ENCODE results near the gene MCF2.

The MCF2 gene

GRCh38 chrX:139560221-139560620 lies 147.7 kb downstream of the MCF2 start:
- Histone ChIP-seq H3K4me1 (ENCODE audit: control extremely low read depth in 1 of 4, control insufficient read depth in 4 of 4, insufficient read depth in 4 of 4, low read length in 3 of 4) (peaks cover 0 to 12% (median 7%) of the 10 kb centered on the region in 4 experiments), H3K9me3 (ENCODE audit: control extremely low read depth in 1 of 5, control insufficient read depth in 4 of 5, insufficient read depth in 2 of 5, low read depth in 1 of 5, low read length in 4 of 5) (no peaks in the 10 kb centered on the region), H3K4me3 (ENCODE audit: control insufficient read depth in 1 of 7, extremely low read depth in 1 of 7, insufficient read depth in 4 of 7, low read depth in 2 of 7, low read length in 6 of 7) (no peak overlapping the region), H3K27ac (ENCODE audit: insufficient read depth in 1 of 2, low read depth in 1 of 2, low read length in 2 of 2, poor library complexity in 1 of 2, severe bottlenecking in 2 of 2) (no peak overlapping the region), H3K36me3 (ENCODE audit: control insufficient read depth in 4 of 4, insufficient read depth in 4 of 4, low read length in 3 of 4) (no peaks in the 10 kb centered on the region), H3K27me3 (replicated peaks in 2 of 5; ENCODE audit: control insufficient read depth in 4 of 5, insufficient read depth in 5 of 5, low read length in 4 of 5) (peaks cover 0 to 2% (median 0%) of the 10 kb centered on the region in 5 experiments)
- ChIA-PET CTCF (interaction anchor here (0.5 to 2.1 kb wide), 10 partner anchors 83 to 786 kb away, joined by 3 to 7 read pairs (median 4); no protein-coding TSS in a partner anchor), POLR2A (no interaction called here)
- DNase-seq, result no peak

GRCh38 chrX:139559383-139560042 lies 148.5 kb downstream of the MCF2 start:
- ChIA-PET CTCF (interaction anchor here (1.0 to 2.1 kb wide), 9 partner anchors 82 to 785 kb away, joined by 3 to 7 read pairs (median 4); no protein-coding TSS in a partner anchor), POLR2A (no interaction called here)
- peaks cover 0 to 4% (median 0%) of the 10 kb centered on the region in 5 experiments for H3K27me3 ChIP-seq (replicated peaks in 2 of 5; ENCODE audit: control insufficient read depth in 4 of 5, insufficient read depth in 5 of 5, low read length in 4 of 5)
- WGBS (ENCODE audit: insufficient coverage), result 30% methylated on average over 6 of the region's 9 CpGs
- H3K36me3 ChIP-seq (ENCODE audit: control insufficient read depth in 4 of 4, insufficient read depth in 4 of 4, low read length in 3 of 4), result no peaks in the 10 kb centered on the region
- H3K27ac ChIP-seq (ENCODE audit: insufficient read depth in 1 of 2, low read depth in 1 of 2, low read length in 2 of 2, poor library complexity in 1 of 2, severe bottlenecking in 2 of 2), result no peak overlapping the region
- H3K4me3 ChIP-seq (ENCODE audit: control insufficient read depth in 1 of 7, extremely low read depth in 1 of 7, insufficient read depth in 4 of 7, low read depth in 2 of 7, low read length in 6 of 7), result no peak overlapping the region
- DNase-seq, result peak; percentile 69 to 85 (median 78)
- H3K4me1 ChIP-seq (ENCODE audit: control extremely low read depth in 1 of 4, control insufficient read depth in 4 of 4, insufficient read depth in 4 of 4, low read length in 3 of 4), result peaks cover 5 to 20% (median 14%) of the 10 kb centered on the region in 4 experiments
- no peaks in the 10 kb centered on the region for H3K9me3 ChIP-seq (ENCODE audit: control extremely low read depth in 1 of 5, control insufficient read depth in 4 of 5, insufficient read depth in 2 of 5, low read depth in 1 of 5, low read length in 4 of 5)

GRCh38 chrX:139554991-139555675 lies 152.8 kb downstream of the MCF2 start:
- ChIA-PET CTCF (interaction anchor here (0.9 to 1.4 kb wide), 3 partner anchors 72 to 360 kb away, joined by 3 read pairs; no protein-coding TSS in a partner anchor), POLR2A (no interaction called here)
- Histone ChIP-seq H3K27me3 (replicated peaks in 2 of 5; ENCODE audit: control insufficient read depth in 4 of 5, insufficient read depth in 5 of 5, low read length in 4 of 5) (peaks cover 0 to 4% (median 0%) of the 10 kb centered on the region in 5 experiments), H3K9me3 (ENCODE audit: control extremely low read depth in 1 of 5, control insufficient read depth in 4 of 5, insufficient read depth in 2 of 5, low read depth in 1 of 5, low read length in 4 of 5) (no peaks in the 10 kb centered on the region), H3K4me3 (ENCODE audit: control insufficient read depth in 1 of 7, extremely low read depth in 1 of 7, insufficient read depth in 4 of 7, low read depth in 2 of 7, low read length in 6 of 7) (peak overlapping the region in 2 of 7 experiments; percentile 19 to 42), H3K27ac (ENCODE audit: insufficient read depth in 1 of 2, low read depth in 1 of 2, low read length in 2 of 2, poor library complexity in 1 of 2, severe bottlenecking in 2 of 2) (no peak overlapping the region), H3K4me1 (ENCODE audit: control extremely low read depth in 1 of 4, control insufficient read depth in 4 of 4, insufficient read depth in 4 of 4, low read length in 3 of 4) (peaks cover 5 to 24% (median 21%) of the 10 kb centered on the region in 4 experiments), H3K36me3 (ENCODE audit: control insufficient read depth in 4 of 4, insufficient read depth in 4 of 4, low read length in 3 of 4) (no peaks in the 10 kb centered on the region)
- no peak for DNase-seq
- 51% methylated on average over 23 of the region's 26 CpGs for WGBS (ENCODE audit: insufficient coverage)

- Histone ChIP-seq H3K9me3 (ENCODE audit: control extremely low read depth in 1 of 5, control insufficient read depth in 4 of 5, insufficient read depth in 2 of 5, low read depth in 1 of 5, low read length in 4 of 5) (no peaks in the 10 kb centered on the region), H3K36me3 (ENCODE audit: control insufficient read depth in 4 of 4, insufficient read depth in 4 of 4, low read length in 3 of 4) (no peaks in the 10 kb centered on the region), H3K4me1 (ENCODE audit: control extremely low read depth in 1 of 4, control insufficient read depth in 4 of 4, insufficient read depth in 4 of 4, low read length in 3 of 4) (peaks cover 5 to 24% (median 21%) of the 10 kb centered on the region in 4 experiments), H3K27ac (ENCODE audit: insufficient read depth in 1 of 2, low read depth in 1 of 2, low read length in 2 of 2, poor library complexity in 1 of 2, severe bottlenecking in 2 of 2) (no peak overlapping the region), H3K4me3 (ENCODE audit: control insufficient read depth in 1 of 7, extremely low read depth in 1 of 7, insufficient read depth in 4 of 7, low read depth in 2 of 7, low read length in 6 of 7) (peak overlapping the region in 2 of 7 experiments; percentile 10 to 16), H3K27me3 (replicated peaks in 2 of 5; ENCODE audit: control insufficient read depth in 4 of 5, insufficient read depth in 5 of 5, low read length in 4 of 5) (peaks cover 0 to 4% (median 0%) of the 10 kb centered on the region in 5 experiments)
- CTCF ChIA-PET, result interaction anchor here (1.2 to 1.4 kb wide), 2 partner anchors 71 to 79 kb away, joined by 3 read pairs; no protein-coding TSS in a partner anchor
- peak; percentile 12 to 76 (median 62) for DNase-seq
- POLR2A ChIA-PET, result no interaction called here
Measured at GRCh38 chrX:139554376-139554775, 153.6 kb downstream of the MCF2 start.

GRCh38 chrX:139544591-139544990 lies 163.4 kb downstream of the MCF2 start:
- H3K27ac ChIP-seq (ENCODE audit: insufficient read depth in 1 of 2, low read depth in 1 of 2, low read length in 2 of 2, poor library complexity in 1 of 2, severe bottlenecking in 2 of 2), result no peak overlapping the region
- WGBS (ENCODE audit: insufficient coverage), result 63% methylated on average over 3 of the region's 3 CpGs
- no peak for DNase-seq
- H3K27me3 ChIP-seq (replicated peaks in 2 of 5; ENCODE audit: control insufficient read depth in 4 of 5, insufficient read depth in 5 of 5, low read length in 4 of 5), result no peaks in the 10 kb centered on the region
- POLR2A ChIA-PET, result no interaction called here
- CTCF ChIA-PET, result interaction anchor here (0.7 kb wide), 1 partner anchor 628 kb away, joined by 3 read pairs; no protein-coding TSS in a partner anchor
- no peaks in the 10 kb centered on the region for H3K36me3 ChIP-seq (ENCODE audit: control insufficient read depth in 4 of 4, insufficient read depth in 4 of 4, low read length in 3 of 4)
- H3K9me3 ChIP-seq (ENCODE audit: control extremely low read depth in 1 of 5, control insufficient read depth in 4 of 5, insufficient read depth in 2 of 5, low read depth in 1 of 5, low read length in 4 of 5), result peaks cover 0 to 1% (median 0%) of the 10 kb centered on the region in 5 experiments
- no peak overlapping the region for H3K4me3 ChIP-seq (ENCODE audit: control insufficient read depth in 1 of 7, extremely low read depth in 1 of 7, insufficient read depth in 4 of 7, low read depth in 2 of 7, low read length in 6 of 7)
- peaks cover 0 to 1% (median 0%) of the 10 kb centered on the region in 4 experiments for H3K4me1 ChIP-seq (ENCODE audit: control extremely low read depth in 1 of 4, control insufficient read depth in 4 of 4, insufficient read depth in 4 of 4, low read length in 3 of 4)

GRCh38 chrX:139543920-139544319 lies 164.0 kb downstream of the MCF2 start:
- H3K9me3 ChIP-seq (ENCODE audit: control extremely low read depth in 1 of 5, control insufficient read depth in 4 of 5, insufficient read depth in 2 of 5, low read depth in 1 of 5, low read length in 4 of 5), result peaks cover 0 to 1% (median 0%) of the 10 kb centered on the region in 5 experiments
- DNase-seq, result no peak
- ChIA-PET POLR2A (no interaction called here), CTCF (no interaction called here)
- no peak overlapping the region for H3K27ac ChIP-seq (ENCODE audit: insufficient read depth in 1 of 2, low read depth in 1 of 2, low read length in 2 of 2, poor library complexity in 1 of 2, severe bottlenecking in 2 of 2)
- H3K27me3 ChIP-seq (replicated peaks in 2 of 5; ENCODE audit: control insufficient read depth in 4 of 5, insufficient read depth in 5 of 5, low read length in 4 of 5), result no peaks in the 10 kb centered on the region
- no peak overlapping the region for H3K4me3 ChIP-seq (ENCODE audit: control insufficient read depth in 1 of 7, extremely low read depth in 1 of 7, insufficient read depth in 4 of 7, low read depth in 2 of 7, low read length in 6 of 7)
- 80% methylated on average over 1 of the region's 4 CpGs for WGBS (ENCODE audit: insufficient coverage)
- peaks cover 0 to 5% (median 0%) of the 10 kb centered on the region in 4 experiments for H3K4me1 ChIP-seq (ENCODE audit: control extremely low read depth in 1 of 4, control insufficient read depth in 4 of 4, insufficient read depth in 4 of 4, low read length in 3 of 4)
- H3K36me3 ChIP-seq (ENCODE audit: control insufficient read depth in 4 of 4, insufficient read depth in 4 of 4, low read length in 3 of 4), result no peaks in the 10 kb centered on the region

- POLR2A ChIA-PET, result no interaction called here
- no peak overlapping the region for H3K27ac ChIP-seq (ENCODE audit: insufficient read depth in 1 of 2, low read depth in 1 of 2, low read length in 2 of 2, poor library complexity in 1 of 2, severe bottlenecking in 2 of 2)
- H3K36me3 ChIP-seq (ENCODE audit: control insufficient read depth in 4 of 4, insufficient read depth in 4 of 4, low read length in 3 of 4), result no peaks in the 10 kb centered on the region
- no peak for DNase-seq
- 57% methylated on average over 1 of the region's 1 CpG for WGBS (ENCODE audit: insufficient coverage)
- no peaks in the 10 kb centered on the region for H3K27me3 ChIP-seq (replicated peaks in 2 of 5; ENCODE audit: control insufficient read depth in 4 of 5, insufficient read depth in 5 of 5, low read length in 4 of 5)
- CTCF ChIA-PET, result no interaction called here
- peaks cover 0 to 1% (median 0%) of the 10 kb centered on the region in 5 experiments for H3K9me3 ChIP-seq (ENCODE audit: control extremely low read depth in 1 of 5, control insufficient read depth in 4 of 5, insufficient read depth in 2 of 5, low read depth in 1 of 5, low read length in 4 of 5)
- H3K4me3 ChIP-seq (ENCODE audit: control insufficient read depth in 1 of 7, extremely low read depth in 1 of 7, insufficient read depth in 4 of 7, low read depth in 2 of 7, low read length in 6 of 7), result no peak overlapping the region
- H3K4me1 ChIP-seq (ENCODE audit: control extremely low read depth in 1 of 4, control insufficient read depth in 4 of 4, insufficient read depth in 4 of 4, low read length in 3 of 4), result peaks cover 0 to 7% (median 0%) of the 10 kb centered on the region in 4 experiments
Measured at GRCh38 chrX:139542652-139543051, 165.3 kb downstream of the MCF2 start.
